Measurements from ENCODE around the gene ANK3.

- TF ChIP-seq CTCF (optimal IDR thresholded peaks at IDR 0.05 in 1 of 3, IDR thresholded peaks at IDR 0.05 in 1 of 3, conservative IDR thresholded peaks at IDR 0.05 in 1 of 3; ENCODE audit: extremely low read depth in 1 of 3, insufficient read depth in 2 of 3, low read length in 3 of 3) (no peak), EZH2 (IDR thresholded peaks at IDR 0.05; ENCODE audit: low read length) (no peak)
Measured at GRCh38 chr10:60147025-60147424, 242.7 kb downstream of the ANK3 start.

All from keratinocyte (primary cell).